ENCODE results near the gene MAD2L1BP.

Gene MAD2L1BP

GRCh38 chr6:43616725-43617472 lies 18.7 kb upstream of the MAD2L1BP start:
- no peak for TF ChIP-seq CTCF (IDR thresholded peaks at IDR 0.05; ENCODE audit: low read depth, low read length, missing control alignments)
- no peak for DNase-seq (ENCODE audit: low read depth)
- no peak overlapping the region for H3K4me3 ChIP-seq (ENCODE audit: low read depth, low read length)

DNA sequence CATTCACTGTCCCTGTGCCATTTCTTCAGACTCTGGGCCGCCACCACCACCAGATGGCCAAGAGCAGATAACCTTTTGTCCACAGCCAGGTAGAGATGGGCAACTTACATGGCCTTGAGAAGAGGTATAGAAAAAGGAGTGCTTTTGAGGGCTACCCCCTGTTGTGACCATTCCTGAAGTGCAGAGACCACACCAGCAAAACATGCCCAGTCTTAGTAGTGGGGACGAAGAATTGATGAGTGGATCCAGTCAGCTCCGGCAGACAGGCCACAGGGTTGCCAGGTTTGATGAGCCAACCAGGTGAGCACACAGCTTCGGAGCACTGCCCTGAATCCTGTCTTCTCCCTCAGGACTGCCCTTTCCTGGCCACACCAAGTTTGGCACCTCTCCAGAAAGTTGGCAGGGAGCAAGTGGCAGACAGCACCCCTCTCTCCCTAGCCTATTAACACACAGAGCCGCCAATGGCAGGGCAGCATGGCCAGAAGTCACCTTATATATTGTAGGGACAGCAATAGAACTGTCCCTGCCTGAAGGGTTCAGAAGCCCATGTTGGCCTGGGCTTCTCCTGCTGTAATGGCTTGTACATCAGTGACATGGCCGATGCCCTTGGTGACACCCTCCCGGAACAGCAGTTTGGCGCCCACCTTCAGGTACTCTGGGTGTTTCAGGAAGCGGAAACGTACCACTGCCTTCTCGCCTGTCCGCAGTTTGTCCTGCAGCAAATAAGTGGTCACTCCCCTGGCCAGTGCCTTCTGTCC lies 14.4 kb upstream of the MAD2L1BP start:
- no peak for DNase-seq (ENCODE audit: low read depth)
- no peak overlapping the region for H3K4me3 ChIP-seq (ENCODE audit: low read depth, low read length)
- no peak for TF ChIP-seq CTCF (IDR thresholded peaks at IDR 0.05; ENCODE audit: low read depth, low read length, missing control alignments)

DNA sequence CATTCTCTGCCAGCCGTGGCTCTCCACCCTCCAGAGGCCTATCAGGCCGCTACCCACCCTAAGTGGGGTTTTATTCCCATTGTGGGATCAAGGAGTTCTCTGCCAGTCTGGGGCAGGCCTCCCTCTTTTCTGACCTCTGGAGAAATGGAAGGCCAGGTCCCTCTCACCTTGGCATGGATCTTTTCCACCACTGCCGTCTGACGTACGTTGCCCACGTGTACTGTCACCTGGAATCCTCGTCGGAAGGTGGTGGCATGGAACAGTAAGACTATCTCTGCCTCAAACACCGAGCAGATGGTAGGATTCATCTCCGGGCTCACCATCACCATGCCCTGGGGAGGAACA lies 13.8 kb upstream of the MAD2L1BP start:
- H3K4me3 ChIP-seq (ENCODE audit: low read depth, low read length): no peak overlapping the region
- no peak for DNase-seq (ENCODE audit: low read depth)
- no peak for TF ChIP-seq CTCF (IDR thresholded peaks at IDR 0.05; ENCODE audit: low read depth, low read length, missing control alignments)

GRCh38 chr6:43622541-43622940 lies 13.1 kb upstream of the MAD2L1BP start:
- no peak for TF ChIP-seq CTCF (IDR thresholded peaks at IDR 0.05; ENCODE audit: low read depth, low read length, missing control alignments)
- DNase-seq (ENCODE audit: low read depth): no peak
- H3K4me3 ChIP-seq (ENCODE audit: low read depth, low read length): no peak overlapping the region

- DNase-seq (ENCODE audit: low read depth): no peak
- H3K4me3 ChIP-seq (ENCODE audit: low read depth, low read length): no peak overlapping the region
- TF ChIP-seq CTCF (IDR thresholded peaks at IDR 0.05; ENCODE audit: low read depth, low read length, missing control alignments): no peak
Observed at GRCh38 chr6:43623880-43624785, 11.5 kb upstream of the MAD2L1BP start.

- no peak for TF ChIP-seq CTCF (IDR thresholded peaks at IDR 0.05; ENCODE audit: low read depth, low read length, missing control alignments)
- DNase-seq (ENCODE audit: low read depth): no peak
- no peak overlapping the region for H3K4me3 ChIP-seq (ENCODE audit: low read depth, low read length)
Observed at GRCh38 chr6:43624786-43625288, 10.8 kb upstream of the MAD2L1BP start.
